ENCODE data around the gene PRKACA.

DNA sequence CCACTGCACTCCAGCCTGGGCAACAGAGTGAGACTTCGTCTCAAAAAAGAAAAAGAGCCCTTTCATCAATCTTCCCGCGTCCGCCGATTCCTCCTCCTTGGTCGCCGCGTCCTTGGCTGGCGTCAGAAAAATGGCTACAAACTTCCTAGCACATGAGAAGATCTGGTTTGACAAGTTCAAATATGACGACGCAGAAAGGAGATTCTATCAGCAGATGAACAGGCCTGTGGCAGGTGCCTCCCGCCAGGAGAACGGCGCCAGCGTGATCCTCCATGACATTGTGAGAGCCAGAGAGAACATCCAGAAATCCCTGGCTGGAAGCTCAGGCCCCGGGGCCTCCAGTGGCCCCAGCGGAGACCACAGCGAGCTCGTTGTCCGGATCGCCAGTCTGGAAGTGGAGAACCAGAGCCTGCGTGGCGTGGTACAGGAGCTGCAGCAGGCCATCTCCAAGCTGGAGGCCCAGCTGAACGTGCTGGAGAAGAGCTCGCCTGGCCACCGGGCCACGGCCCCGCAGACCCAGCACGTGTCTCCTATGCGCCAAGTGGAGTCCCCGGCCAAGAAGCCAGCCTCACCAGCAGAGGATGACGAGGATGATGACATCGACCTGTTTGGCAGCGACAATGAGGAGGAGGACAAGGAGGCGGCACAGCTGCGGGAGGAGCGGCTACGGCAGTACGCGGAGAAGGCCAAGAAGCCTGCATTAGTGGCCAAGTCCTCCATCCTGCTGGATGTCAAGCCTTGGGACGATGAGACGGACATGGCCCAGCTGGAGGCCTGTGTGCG, 47.1 kb downstream of the PRKACA start:
- TF ChIP-seq, protein P1, sequence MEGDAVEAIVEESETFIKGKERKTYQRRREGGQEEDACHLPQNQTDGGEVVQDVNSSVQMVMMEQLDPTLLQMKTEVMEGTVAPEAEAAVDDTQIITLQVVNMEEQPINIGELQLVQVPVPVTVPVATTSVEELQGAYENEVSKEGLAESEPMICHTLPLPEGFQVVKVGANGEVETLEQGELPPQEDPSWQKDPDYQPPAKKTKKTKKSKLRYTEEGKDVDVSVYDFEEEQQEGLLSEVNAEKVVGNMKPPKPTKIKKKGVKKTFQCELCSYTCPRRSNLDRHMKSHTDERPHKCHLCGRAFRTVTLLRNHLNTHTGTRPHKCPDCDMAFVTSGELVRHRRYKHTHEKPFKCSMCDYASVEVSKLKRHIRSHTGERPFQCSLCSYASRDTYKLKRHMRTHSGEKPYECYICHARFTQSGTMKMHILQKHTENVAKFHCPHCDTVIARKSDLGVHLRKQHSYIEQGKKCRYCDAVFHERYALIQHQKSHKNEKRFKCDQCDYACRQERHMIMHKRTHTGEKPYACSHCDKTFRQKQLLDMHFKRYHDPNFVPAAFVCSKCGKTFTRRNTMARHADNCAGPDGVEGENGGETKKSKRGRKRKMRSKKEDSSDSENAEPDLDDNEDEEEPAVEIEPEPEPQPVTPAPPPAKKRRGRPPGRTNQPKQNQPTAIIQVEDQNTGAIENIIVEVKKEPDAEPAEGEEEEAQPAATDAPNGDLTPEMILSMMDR (conservative IDR thresholded peaks at IDR 0.05 in 1 of 2, IDR thresholded peaks at IDR 0.05 in 1 of 2; ENCODE audit: extremely low read depth in 1 of 2, insufficient read depth in 1 of 2, low read depth in 1 of 2, low read length in 2 of 2): no peak
- no peak for TF ChIP-seq EZH2 (IDR thresholded peaks at IDR 0.05; ENCODE audit: borderline replicate concordance, low read length)
